H9 (cell line): Measurements from ENCODE around the gene BCHE. TPM values are rescaled to one million over a fixed set of nuclear protein-coding genes. Genes with fewer than 3 reads are reported as not detected.

Experiments used
- DNase-seq: peaks from one replicate; pipeline ENCODE4 v3.0.0-alpha.2; 2017
- H2AFZ ChIP-seq: one replicate; pipeline ENCODE4 v1.6.1; 2013; ENCODE audit warnings: mild to moderate bottlenecking, low read length, control low read depth, moderate library complexity
- H2AK5ac ChIP-seq: 2 replicates; pipeline ENCODE4 v1.6.1; 2013; ENCODE audit warnings: low read length, control low read depth, mixed read lengths; ENCODE audit not compliant: insufficient read length
- H2BK120ac ChIP-seq: one replicate; pipeline ENCODE4 v1.6.1; 2013; ENCODE audit warnings: low read depth, mild to moderate bottlenecking, low read length, control low read depth, inconsistent platforms; ENCODE audit not compliant: poor library complexity, severe bottlenecking
- H2BK12ac ChIP-seq: 2 replicates; pipeline ENCODE4 v1.6.1; 2013; ENCODE audit warnings: low read length, control low read depth, mixed read lengths, low read depth; ENCODE audit not compliant: insufficient read length
- H2BK15ac ChIP-seq: 2 replicates; pipeline ENCODE4 v1.6.1; 2013; ENCODE audit warnings: low read depth, low read length, control low read depth
- H2BK20ac ChIP-seq: one replicate; pipeline ENCODE4 v1.6.1; 2013; ENCODE audit warnings: low read depth, mild to moderate bottlenecking, low read length, control low read depth, inconsistent platforms; ENCODE audit not compliant: poor library complexity, severe bottlenecking
- H2BK5ac ChIP-seq: 2 replicates; pipeline ENCODE4 v1.6.1; 2013; ENCODE audit warnings: low read length, control low read depth, mixed read lengths; ENCODE audit not compliant: insufficient read length
- H3K14ac ChIP-seq: 2 replicates; pipeline ENCODE4 v1.6.1; 2013; ENCODE audit warnings: low read length, control low read depth; ENCODE audit not compliant: insufficient read depth
- H3K18ac ChIP-seq: 2 replicates; pipeline ENCODE4 v1.6.1; 2013; ENCODE audit warnings: low read depth, mild to moderate bottlenecking, mixed read lengths, low read length, control low read depth; ENCODE audit not compliant: insufficient read length
- H3K23ac ChIP-seq: 2 replicates; pipeline ENCODE4 v1.6.1; 2013; ENCODE audit warnings: low read length, control low read depth, mixed read lengths, low read depth; ENCODE audit not compliant: insufficient read length
- H3K23me2 ChIP-seq: 2 replicates; pipeline ENCODE4 v1.6.1; 2013; ENCODE audit warnings: low read depth, mild to moderate bottlenecking, mixed read lengths, low read length, control low read depth; ENCODE audit not compliant: insufficient read length, poor library complexity, severe bottlenecking
- H3K27ac ChIP-seq: 2 replicates; pipeline ENCODE4 v1.5.1; 2013; ENCODE audit warnings: low read length, control low read depth, mixed read lengths, low read depth; ENCODE audit not compliant: insufficient read length
- H3K27me3 ChIP-seq: 2 replicates; pipeline ENCODE4 v1.6.1; 2013; ENCODE audit warnings: low read length, control low read depth, inconsistent platforms; ENCODE audit not compliant: insufficient read depth
- H3K4ac ChIP-seq: 2 replicates; pipeline ENCODE4 v1.6.1; 2013; ENCODE audit warnings: low read depth, mild to moderate bottlenecking, control low read depth, inconsistent platforms, low read length, moderate library complexity
- H3K4me1 ChIP-seq: 2 replicates; pipeline ENCODE4 v1.6.1; 2013; ENCODE audit warnings: low read length, control low read depth, inconsistent platforms; ENCODE audit not compliant: insufficient read depth
- H3K4me2 ChIP-seq: 2 replicates; pipeline ENCODE4 v1.6.1; 2013; ENCODE audit warnings: low read length, control low read depth, mixed read lengths; ENCODE audit not compliant: insufficient read length, insufficient read depth
- H3K56ac ChIP-seq: 2 replicates; pipeline ENCODE4 v1.6.1; 2013; ENCODE audit warnings: low read depth, mild to moderate bottlenecking, mixed read lengths, low read length, control low read depth; ENCODE audit not compliant: insufficient read length
- H3K79me1 ChIP-seq: 2 replicates; pipeline ENCODE4 v1.6.1; 2013; ENCODE audit warnings: low read depth, mild to moderate bottlenecking, moderate library complexity, low read length, control low read depth, inconsistent platforms; ENCODE audit not compliant: insufficient read depth, poor library complexity, severe bottlenecking
- H3K79me2 ChIP-seq: 2 replicates; pipeline ENCODE4 v1.6.1; 2013; ENCODE audit warnings: low read length, control low read depth, inconsistent platforms; ENCODE audit not compliant: insufficient read depth
- H3K9ac ChIP-seq: 2 replicates; pipeline ENCODE4 v1.6.1; 2013; ENCODE audit warnings: low read length, control low read depth, mixed read lengths; ENCODE audit not compliant: insufficient read length; ENCODE audit errors: extremely low read depth
- H3K9me3 ChIP-seq: one replicate; pipeline ENCODE4 v1.6.1; 2013; ENCODE audit warnings: low read depth, low read length, inconsistent platforms; ENCODE audit not compliant: control insufficient read depth
- H3T11ph ChIP-seq: one replicate; pipeline ENCODE4 v1.6.1; 2013; ENCODE audit warnings: mild to moderate bottlenecking, low read length, control low read depth, inconsistent platforms
- H4K20me1 ChIP-seq: one replicate; pipeline ENCODE4 v1.6.1; 2013; ENCODE audit not compliant: control insufficient read depth, insufficient read length, insufficient read depth
- H4K5ac ChIP-seq: 2 replicates; pipeline ENCODE4 v1.6.1; 2013; ENCODE audit warnings: low read depth, mild to moderate bottlenecking, mixed read lengths, low read length, control low read depth; ENCODE audit not compliant: insufficient read length
- H4K8ac ChIP-seq: replicated peaks from 2 replicates; pipeline ENCODE4 v1.6.1; 2013; ENCODE audit warnings: low read length, control low read depth, mixed read lengths, low read depth; ENCODE audit not compliant: insufficient read length
- H4K91ac ChIP-seq: 2 replicates; pipeline ENCODE4 v1.6.1; 2013; ENCODE audit warnings: low read depth, mild to moderate bottlenecking, moderate library complexity, mixed read lengths, low read length, control low read depth; ENCODE audit not compliant: insufficient read length
- H3K27ac Mint-ChIP-seq, 3 experiments: 2 replicates in 2 of 3; 3 replicates in 1 of 3; pipeline ENCODE4 v1.8.0; 2020 to 2021; ENCODE audit warnings: mixed read lengths in 3 of 3, mild to moderate bottlenecking in 1 of 3, moderate library complexity in 1 of 3
- H3K27me3 Mint-ChIP-seq: 2 replicates; pipeline ENCODE4 v1.8.0; 2021; ENCODE audit warnings: low read depth, mild to moderate bottlenecking, moderate library complexity, mixed read lengths
- H3K36me3 Mint-ChIP-seq, 3 experiments: 2 replicates in 2 of 3; 3 replicates in 1 of 3; pipeline ENCODE4 v1.8.0; 2020 to 2021; ENCODE audit warnings: low read depth in 3 of 3, mixed read lengths in 3 of 3; ENCODE audit not compliant: insufficient read depth in 1 of 3
- H3K4me1 Mint-ChIP-seq, 2 experiments: 2 replicates each; pipeline ENCODE4 v1.8.0; 2020; ENCODE audit warnings: mixed read lengths in 2 of 2
- H3K4me3 Mint-ChIP-seq, 2 experiments: 2 replicates in 1 of 2; 3 replicates in 1 of 2; pipeline ENCODE4 v1.8.0; 2020 to 2021; ENCODE audit warnings: mild to moderate bottlenecking in 2 of 2, mixed read lengths in 2 of 2, moderate library complexity in 1 of 2
- H3K9me3 Mint-ChIP-seq, 2 experiments: 2 replicates in 1 of 2; 3 replicates in 1 of 2; pipeline ENCODE4 v1.8.0; 2020; ENCODE audit warnings: mild to moderate bottlenecking in 2 of 2, mixed read lengths in 2 of 2, moderate library complexity in 1 of 2
- WGBS: extraction: QIAGEN DNeasy Blood & Tissue Kit; methylation state at CpG from one replicate; pipeline ENCODE4 v1.1.7; 2013; ENCODE audit warnings: missing lambda C conversion rate, low lambda C conversion rate, mixed read lengths; ENCODE audit not compliant: insufficient read length; ENCODE audit errors: extremely low coverage; 5-methylcytosine and 5-hydroxymethylcytosine counted together
- total RNA-seq: library from RNA; stranded (reverse); gene quantifications from 2 replicates; pipeline ENCODE4 v1.2.1, GENCODE V29; 2021
- TF ChIP-seq, protein P1 (sequence below): fragments of 200-600 bp; sonication (generic); conservative IDR thresholded peaks from 3 replicates; pipeline ENCODE4 v1.8.0; 2021; ENCODE audit warnings: antibody characterized with exemption, mild to moderate bottlenecking

The BCHE gene
- total RNA-seq, 1 experiment from 2014 or later, result 1.4 TPM

GRCh38 chr3:165827883-165828282 is 9.3 kb downstream of the BCHE start:
- no peaks in the 10 kb centered on the region for H3K9me3 Mint-ChIP-seq
- no peak overlapping the region for H3K4me3 Mint-ChIP-seq
- H4K8ac ChIP-seq, result no peak overlapping the region
- H3K4me1 ChIP-seq, result no peaks in the 10 kb centered on the region
- H4K91ac ChIP-seq, result no peak overlapping the region
- no peak overlapping the region for H2AK5ac ChIP-seq
- H2BK15ac ChIP-seq, result no peak overlapping the region
- no peak overlapping the region for H2BK12ac ChIP-seq
- no peak overlapping the region for H2BK120ac ChIP-seq
- DNase-seq, result no peak
- no peak overlapping the region for H3T11ph ChIP-seq
- no peak overlapping the region for H3K18ac ChIP-seq
- no peak overlapping the region for H3K27ac ChIP-seq
- H3K14ac ChIP-seq, result no peak overlapping the region
- no peak overlapping the region for H2BK20ac ChIP-seq
- H3K4ac ChIP-seq, result no peak overlapping the region
- WGBS, result no CpG with 5 or more reads among the region's 1 CpG
- H3K56ac ChIP-seq, result no peak overlapping the region
- no peaks in the 10 kb centered on the region for H3K23me2 ChIP-seq
- no peak overlapping the region for H3K23ac ChIP-seq
- no peaks in the 10 kb centered on the region for H3K27me3 Mint-ChIP-seq
- H3K27ac Mint-ChIP-seq, result no peak overlapping the region
- no peaks in the 10 kb centered on the region for H4K20me1 ChIP-seq
- H3K27me3 ChIP-seq, result no peaks in the 10 kb centered on the region
- no peak overlapping the region for H3K4me2 ChIP-seq
- no peaks in the 10 kb centered on the region for H3K9me3 ChIP-seq
- TF ChIP-seq, protein P1, sequence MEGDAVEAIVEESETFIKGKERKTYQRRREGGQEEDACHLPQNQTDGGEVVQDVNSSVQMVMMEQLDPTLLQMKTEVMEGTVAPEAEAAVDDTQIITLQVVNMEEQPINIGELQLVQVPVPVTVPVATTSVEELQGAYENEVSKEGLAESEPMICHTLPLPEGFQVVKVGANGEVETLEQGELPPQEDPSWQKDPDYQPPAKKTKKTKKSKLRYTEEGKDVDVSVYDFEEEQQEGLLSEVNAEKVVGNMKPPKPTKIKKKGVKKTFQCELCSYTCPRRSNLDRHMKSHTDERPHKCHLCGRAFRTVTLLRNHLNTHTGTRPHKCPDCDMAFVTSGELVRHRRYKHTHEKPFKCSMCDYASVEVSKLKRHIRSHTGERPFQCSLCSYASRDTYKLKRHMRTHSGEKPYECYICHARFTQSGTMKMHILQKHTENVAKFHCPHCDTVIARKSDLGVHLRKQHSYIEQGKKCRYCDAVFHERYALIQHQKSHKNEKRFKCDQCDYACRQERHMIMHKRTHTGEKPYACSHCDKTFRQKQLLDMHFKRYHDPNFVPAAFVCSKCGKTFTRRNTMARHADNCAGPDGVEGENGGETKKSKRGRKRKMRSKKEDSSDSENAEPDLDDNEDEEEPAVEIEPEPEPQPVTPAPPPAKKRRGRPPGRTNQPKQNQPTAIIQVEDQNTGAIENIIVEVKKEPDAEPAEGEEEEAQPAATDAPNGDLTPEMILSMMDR, result no peak
- H3K79me1 ChIP-seq, result no peaks in the 10 kb centered on the region
- H3K36me3 Mint-ChIP-seq, result no peaks in the 10 kb centered on the region
- no peak overlapping the region for H2AFZ ChIP-seq
- no peak overlapping the region for H4K5ac ChIP-seq
- no peaks in the 10 kb centered on the region for H3K79me2 ChIP-seq
- H3K9ac ChIP-seq, result no peak overlapping the region
- no peaks in the 10 kb centered on the region for H3K4me1 Mint-ChIP-seq
- H2BK5ac ChIP-seq, result no peak overlapping the region
